Right atrium auricular region (tissue), 2 donors: ENCODE data around the gene ANKRD13B. TPM values are rescaled to one million over a fixed set of nuclear protein-coding genes. Genes with fewer than 3 reads are reported as not detected.

Experiments used
- DNase-seq: peaks from one replicate; pipeline ENCODE4 v3.0.0-alpha.2; 2019; ENCODE audit warnings: low spot score
- H3K27ac ChIP-seq, 2 donors: fragments of 200-600 bp; sonication (generic); 1 replicate in 1 of 2; 2 replicates in 1 of 2; pipeline ENCODE4 v1.5.1; 2016 to 2019
- H3K27me3 ChIP-seq, 2 donors: fragments of 200-600 bp; sonication (generic); one replicate each; pipeline versions ENCODE4 v1.5.1 to v1.6.0; 2017 to 2019
- H3K36me3 ChIP-seq: fragments of 200-600 bp; sonication (generic); one replicate; pipeline ENCODE4 v1.5.1; 2016
- H3K4me1 ChIP-seq, 2 donors: fragments of 200-600 bp; sonication (generic); one replicate each; pipeline versions ENCODE4 v1.5.1 to v1.6.0; 2017 to 2019
- H3K4me3 ChIP-seq, 2 donors: fragments of 200-600 bp; sonication (generic); 1 replicate in 1 of 2; 2 replicates in 1 of 2; pipeline ENCODE4 v1.5.1; 2017 to 2019; ENCODE audit warnings: mild to moderate bottlenecking in 1 of 2, moderate library complexity in 1 of 2
- H3K9me3 ChIP-seq, 2 donors: fragments of 200-600 bp; sonication (generic); one replicate each; pipeline ENCODE4 v1.5.1; 2019
- total RNA-seq, 2 donors: library from RNA; depleted of rRNA; stranded (reverse); fragments of >200 nt; gene quantifications; one replicate each; pipeline ENCODE4 v1.1.0, GENCODE V29; 2016
- TF ChIP-seq, protein P1 (sequence below), 2 donors: fragments of 200-600 bp; sonication (generic); IDR thresholded peaks; one replicate each; pipeline ENCODE4 v1.5.1; 2019; ENCODE audit warnings: antibody characterized with exemption in 2 of 2

Gene ANKRD13B
- total RNA-seq, 2 donors from 2014 or later = 6.6 to 8.3 TPM

DNA sequence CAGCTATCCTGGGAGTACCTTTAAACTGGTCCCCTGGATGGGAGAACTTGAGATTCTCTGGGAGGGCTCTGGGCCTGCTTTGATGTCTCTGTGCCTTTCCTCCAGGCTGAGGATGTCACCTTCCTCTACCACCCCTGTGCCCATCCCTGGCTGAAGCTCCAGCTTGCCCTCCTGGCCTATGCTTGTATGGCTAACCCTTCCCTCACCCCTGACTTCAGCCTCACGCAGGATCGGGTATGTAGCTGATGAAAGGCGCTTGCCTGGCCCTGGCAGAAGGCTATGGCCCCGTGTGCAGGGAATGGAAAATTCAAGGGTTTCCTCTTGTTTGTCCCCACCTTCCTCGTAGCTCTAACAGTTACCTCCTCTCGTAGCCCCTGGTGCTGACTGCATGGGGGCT lies 21.4 kb upstream of the ANKRD13B start:
- DNase-seq = peak; percentile 53
- H3K9me3 ChIP-seq = no peaks in the 10 kb centered on the region
- H3K4me1 ChIP-seq = peaks cover 0 to 34% of the 10 kb centered on the region in 2 donors
- peak overlapping the region; percentile 9 to 68 for H3K27ac ChIP-seq
- TF ChIP-seq, protein P1, sequence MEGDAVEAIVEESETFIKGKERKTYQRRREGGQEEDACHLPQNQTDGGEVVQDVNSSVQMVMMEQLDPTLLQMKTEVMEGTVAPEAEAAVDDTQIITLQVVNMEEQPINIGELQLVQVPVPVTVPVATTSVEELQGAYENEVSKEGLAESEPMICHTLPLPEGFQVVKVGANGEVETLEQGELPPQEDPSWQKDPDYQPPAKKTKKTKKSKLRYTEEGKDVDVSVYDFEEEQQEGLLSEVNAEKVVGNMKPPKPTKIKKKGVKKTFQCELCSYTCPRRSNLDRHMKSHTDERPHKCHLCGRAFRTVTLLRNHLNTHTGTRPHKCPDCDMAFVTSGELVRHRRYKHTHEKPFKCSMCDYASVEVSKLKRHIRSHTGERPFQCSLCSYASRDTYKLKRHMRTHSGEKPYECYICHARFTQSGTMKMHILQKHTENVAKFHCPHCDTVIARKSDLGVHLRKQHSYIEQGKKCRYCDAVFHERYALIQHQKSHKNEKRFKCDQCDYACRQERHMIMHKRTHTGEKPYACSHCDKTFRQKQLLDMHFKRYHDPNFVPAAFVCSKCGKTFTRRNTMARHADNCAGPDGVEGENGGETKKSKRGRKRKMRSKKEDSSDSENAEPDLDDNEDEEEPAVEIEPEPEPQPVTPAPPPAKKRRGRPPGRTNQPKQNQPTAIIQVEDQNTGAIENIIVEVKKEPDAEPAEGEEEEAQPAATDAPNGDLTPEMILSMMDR (IDR thresholded peaks at IDR 0.05) = no peak
- peaks cover 28% of the 10 kb centered on the region for H3K36me3 ChIP-seq
- H3K27me3 ChIP-seq = no peaks in the 10 kb centered on the region
- H3K4me3 ChIP-seq = no peak overlapping the region

DNA sequence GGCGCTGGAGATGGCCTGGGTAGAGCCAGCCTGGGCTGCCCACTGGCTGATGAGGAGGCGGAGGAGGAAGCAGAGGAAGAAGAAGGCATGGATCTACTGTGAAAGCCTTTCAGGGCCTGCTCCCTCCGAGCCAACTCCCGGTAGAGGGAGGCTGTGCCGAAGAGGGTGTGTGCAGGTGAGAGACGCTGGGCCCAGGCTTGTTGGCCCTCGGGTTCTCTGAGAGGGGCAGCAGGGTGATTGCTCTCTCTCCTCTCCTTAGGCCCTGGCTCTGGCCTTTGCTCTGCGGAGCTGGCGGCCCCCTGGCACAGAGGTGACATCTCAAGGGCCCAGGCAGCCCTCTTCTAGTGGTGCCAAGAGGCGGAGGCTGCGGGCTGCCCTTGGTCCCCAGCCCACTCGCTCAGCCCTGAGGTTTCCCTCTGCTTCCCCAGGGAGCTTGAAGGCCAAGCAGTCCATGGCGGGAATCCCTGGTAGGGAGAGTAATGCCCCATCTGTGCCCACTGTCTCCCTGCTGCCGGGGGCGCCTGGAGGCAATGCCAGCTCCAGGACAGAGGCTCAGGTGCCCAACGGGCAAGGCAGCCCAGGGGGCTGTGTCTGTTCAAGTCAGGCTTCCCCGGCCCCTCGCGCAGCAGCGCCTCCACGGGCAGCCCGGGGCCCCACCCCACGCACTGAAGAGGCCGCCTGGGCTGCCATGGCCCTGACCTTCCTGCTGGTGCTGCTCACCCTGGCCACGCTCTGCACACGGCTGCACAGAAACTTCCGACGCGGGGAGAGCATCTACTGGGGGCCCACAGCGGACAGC lies 20.9 kb upstream of the ANKRD13B start:
- TF ChIP-seq, protein P1 (IDR thresholded peaks at IDR 0.05) = no peak
- peak overlapping the region; percentile 61 to 68 for H3K27ac ChIP-seq
- peaks cover 0 to 32% of the 10 kb centered on the region in 2 donors for H3K4me1 ChIP-seq
- H3K9me3 ChIP-seq = no peaks in the 10 kb centered on the region
- no peaks in the 10 kb centered on the region for H3K27me3 ChIP-seq
- peak overlapping the region; percentile 27 to 54 for H3K4me3 ChIP-seq
- peaks cover 34% of the 10 kb centered on the region for H3K36me3 ChIP-seq
- peak; percentile 58 for DNase-seq

DNA sequence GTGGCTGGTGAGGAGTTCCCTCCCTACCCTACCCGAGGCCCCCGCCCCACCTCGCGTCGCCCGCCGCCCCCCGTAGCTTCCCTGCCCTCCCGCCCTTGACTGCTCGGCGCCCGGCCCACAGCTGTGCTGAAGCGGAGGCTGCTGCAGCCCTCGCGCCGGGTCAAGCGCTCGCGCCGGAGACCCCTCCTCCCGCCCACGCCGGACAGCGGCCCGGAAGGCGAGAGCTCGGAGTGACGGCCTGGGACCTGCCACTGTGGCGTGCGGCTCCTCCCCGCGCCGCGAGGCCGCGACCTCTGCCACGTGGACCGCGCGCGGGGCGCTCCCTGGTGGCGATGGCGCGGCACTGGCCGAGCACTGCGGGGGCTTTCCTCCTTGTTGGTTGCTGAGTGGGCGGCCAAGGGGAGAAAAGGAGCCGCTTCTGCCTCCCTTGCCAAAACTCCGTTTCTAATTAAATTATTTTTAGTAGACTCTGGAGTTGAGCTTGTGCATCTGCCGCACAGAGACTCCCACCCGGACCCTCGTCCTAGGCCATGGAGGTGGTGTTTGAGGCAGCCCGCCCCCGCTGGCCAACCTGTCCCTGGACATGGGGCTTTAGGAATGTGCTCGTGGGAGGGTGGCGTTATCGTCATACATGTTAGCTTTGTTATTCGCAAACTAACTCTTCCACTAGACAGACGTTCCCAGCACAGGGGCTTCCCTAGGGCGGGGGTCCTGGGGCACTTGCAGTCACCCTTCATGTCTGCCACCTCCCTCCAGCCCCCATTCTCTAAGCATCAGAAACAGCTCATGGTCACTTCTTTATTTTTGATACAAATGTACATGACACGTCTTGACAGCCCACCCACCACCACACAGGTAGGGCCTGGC lies 20.0 kb upstream of the ANKRD13B start:
- TF ChIP-seq, protein P1 (IDR thresholded peaks at IDR 0.05) = peak; percentile 68 to 89
- Histone ChIP-seq H3K4me3 (peak overlapping the region; percentile 27 to 54), H3K4me1 (peaks cover 0 to 40% of the 10 kb centered on the region in 2 donors), H3K27me3 (no peaks in the 10 kb centered on the region), H3K27ac (peak overlapping the region; percentile 61 to 68), H3K36me3 (peaks cover 43% of the 10 kb centered on the region), H3K9me3 (no peaks in the 10 kb centered on the region)
- DNase-seq = no peak

DNA sequence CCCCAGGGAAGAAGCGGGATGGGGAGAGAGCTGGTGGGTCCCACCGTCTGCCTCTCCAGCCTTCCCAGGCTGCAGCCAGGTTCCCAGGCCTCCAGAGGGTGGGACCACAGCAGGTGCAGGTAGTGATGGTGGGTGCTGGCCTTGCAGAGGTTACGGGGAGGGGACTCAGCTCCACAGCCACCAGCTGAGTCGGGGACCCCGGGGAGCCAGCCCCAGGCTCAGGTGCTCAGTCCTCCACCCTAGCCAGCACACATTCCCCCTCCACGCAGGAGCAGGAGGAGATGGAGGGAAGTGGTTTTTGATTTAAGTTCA lies 19.4 kb upstream of the ANKRD13B start:
- TF ChIP-seq, protein P1 (IDR thresholded peaks at IDR 0.05) = no peak
- Histone ChIP-seq H3K27ac (peak overlapping the region in 1 of 2 donors; percentile 68), H3K4me1 (peaks cover 0 to 43% of the 10 kb centered on the region in 2 donors), H3K27me3 (no peaks in the 10 kb centered on the region), H3K4me3 (no peak overlapping the region), H3K36me3 (peaks cover 49% of the 10 kb centered on the region), H3K9me3 (no peaks in the 10 kb centered on the region)
- DNase-seq = no peak

DNA sequence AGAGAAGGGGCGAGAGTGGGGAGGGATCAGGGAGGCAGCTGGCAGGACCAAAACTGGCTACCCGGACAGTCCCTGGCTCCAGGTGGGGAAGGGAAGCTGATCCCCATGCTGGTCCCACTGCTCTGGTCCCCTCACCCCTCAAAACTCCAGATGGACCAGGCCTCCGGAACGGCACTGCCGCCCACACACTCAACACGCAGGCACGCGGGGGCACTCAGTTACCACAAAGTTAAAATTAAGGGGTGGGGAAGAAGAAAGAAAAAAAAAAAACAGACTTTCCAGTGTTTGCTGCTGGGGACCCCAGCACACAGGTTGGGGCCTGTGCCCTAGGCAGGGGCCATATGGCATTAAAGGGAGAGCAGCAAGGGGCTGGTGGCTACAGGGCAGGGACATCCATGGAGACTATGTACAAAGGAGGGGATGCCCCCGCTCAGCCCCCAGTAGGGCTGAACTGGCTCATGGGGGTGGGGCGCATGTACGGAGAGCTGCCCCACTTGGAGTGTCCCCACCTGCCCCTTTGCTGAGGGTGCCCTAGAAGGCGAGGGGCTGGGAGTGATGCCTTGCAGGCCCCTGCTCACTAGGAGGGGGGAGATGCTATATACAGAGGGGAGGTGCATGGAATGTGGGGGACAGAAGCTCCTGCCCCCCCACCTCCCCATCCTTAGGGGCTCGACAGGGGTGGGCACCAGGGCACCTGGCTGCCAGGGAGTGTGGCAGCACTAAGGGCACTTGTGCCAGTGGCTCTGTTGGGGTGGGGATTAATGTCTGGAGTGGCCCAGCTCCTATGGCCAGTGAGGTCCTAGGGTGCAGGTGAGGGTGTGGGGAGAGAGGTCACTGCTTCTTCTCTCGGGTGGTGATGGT lies 18.8 kb upstream of the ANKRD13B start:
- H3K27ac ChIP-seq = no peak overlapping the region
- DNase-seq = no peak
- H3K36me3 ChIP-seq = peaks cover 54% of the 10 kb centered on the region
- TF ChIP-seq, protein P1 (IDR thresholded peaks at IDR 0.05) = no peak
- no peak overlapping the region for H3K4me3 ChIP-seq
- no peaks in the 10 kb centered on the region for H3K27me3 ChIP-seq
- H3K9me3 ChIP-seq = no peaks in the 10 kb centered on the region
- peaks cover 0 to 41% of the 10 kb centered on the region in 2 donors for H3K4me1 ChIP-seq
